Liver (tissue), 9 donors: ENCODE measurements around the gene SIRT2. TPM values are rescaled to one million over a fixed set of nuclear protein-coding genes. Genes with fewer than 3 reads are reported as not detected.

Experiments used
- DNase-seq: peaks from one replicate; pipeline ENCODE4 v3.0.0-alpha.2; 2017; ENCODE audit warnings: low spot score
- H3K27ac ChIP-seq, 2 donors: one replicate each; pipeline ENCODE4 v1.7.0; 2013; ENCODE audit warnings: inconsistent platforms in 2 of 2, low read length in 2 of 2, control low read depth in 1 of 2, low read depth in 1 of 2, mild to moderate bottlenecking in 1 of 2
- H3K27me3 ChIP-seq, 4 donors: one replicate each; pipeline versions ENCODE4 v1.6.1 to v1.7.0; 2013; ENCODE audit warnings: low read length in 3 of 4, inconsistent platforms in 1 of 4, mild to moderate bottlenecking in 1 of 4, moderate library complexity in 1 of 4; ENCODE audit not compliant: control insufficient read depth in 4 of 4, insufficient read depth in 4 of 4
- H3K36me3 ChIP-seq, 4 donors: one replicate each; pipeline versions ENCODE4 v1.6.1 to v1.7.0; 2013; ENCODE audit warnings: low read length in 3 of 4, mild to moderate bottlenecking in 3 of 4, low read depth in 1 of 4, moderate library complexity in 1 of 4; ENCODE audit not compliant: control insufficient read depth in 4 of 4, insufficient read depth in 3 of 4
- H3K4me1 ChIP-seq, 4 donors: one replicate each; pipeline versions ENCODE4 v1.6.1 to v1.7.0; 2013; ENCODE audit warnings: low read length in 3 of 4, mild to moderate bottlenecking in 3 of 4, moderate library complexity in 1 of 4; ENCODE audit not compliant: control insufficient read depth in 4 of 4, insufficient read depth in 4 of 4
- H3K4me3 ChIP-seq, 3 donors: one replicate each; pipeline versions ENCODE4 v1.6.1 to v1.7.0; 2013; ENCODE audit warnings: low read length in 3 of 3, control low read depth in 1 of 3, low read depth in 1 of 3, mild to moderate bottlenecking in 1 of 3
- H3K9ac ChIP-seq, 2 donors: one replicate each; pipeline ENCODE4 v1.7.0; 2013; ENCODE audit warnings: low read length in 2 of 2, mild to moderate bottlenecking in 2 of 2, moderate library complexity in 2 of 2, control low read depth in 1 of 2, low read depth in 1 of 2
- H3K9me3 ChIP-seq, 4 donors: one replicate each; pipeline versions ENCODE4 v1.6.1 to v1.7.0; 2013; ENCODE audit warnings: low read length in 3 of 4; ENCODE audit not compliant: control insufficient read depth in 4 of 4
- CTCF ChIP-seq: fragments of 150-350 bp; IDR thresholded peaks from 2 replicates; pipeline ENCODE4 v1.5.1; 2017; ENCODE audit warnings: improper control_type of control experiment, low read depth, low read length; ENCODE audit not compliant: missing input control
- EGR1 ChIP-seq, 2 donors: IDR thresholded peaks; 2 replicates each; pipeline ENCODE4 v1.6.1; 2016 to 2018; ENCODE audit warnings: antibody characterized with exemption in 2 of 2, low read depth in 2 of 2
- FOXA1 ChIP-seq: IDR thresholded peaks from 2 replicates; pipeline ENCODE4 v1.6.1; 2016; ENCODE audit warnings: antibody characterized with exemption
- FOXA2 ChIP-seq: IDR thresholded peaks from 2 replicates; pipeline ENCODE4 v1.6.1; 2016; ENCODE audit warnings: antibody characterized with exemption
- GABPA ChIP-seq, 2 donors: IDR thresholded peaks in 1 of 2; conservative IDR thresholded peaks in 1 of 2; 2 replicates each; pipeline ENCODE4 v1.6.1; 2016; ENCODE audit warnings: antibody characterized with exemption in 2 of 2, mild to moderate bottlenecking in 1 of 2, moderate library complexity in 1 of 2
- HNF4A ChIP-seq, 2 donors: conservative IDR thresholded peaks; 2 replicates each; pipeline ENCODE4 v1.6.1; 2016; ENCODE audit warnings: antibody characterized with exemption in 2 of 2, mild to moderate bottlenecking in 2 of 2
- HNF4G ChIP-seq: IDR thresholded peaks from 2 replicates; pipeline ENCODE4 v1.6.1; 2016; ENCODE audit warnings: antibody characterized with exemption
- JUND ChIP-seq, 2 donors: IDR thresholded peaks; 2 replicates each; pipeline ENCODE4 v1.6.1; 2016; ENCODE audit warnings: antibody characterized with exemption in 2 of 2
- MAX ChIP-seq: IDR thresholded peaks from 2 replicates; pipeline ENCODE4 v1.6.1; 2016; ENCODE audit warnings: antibody characterized with exemption
- NR2F2 ChIP-seq: IDR thresholded peaks from 2 replicates; pipeline ENCODE4 v1.6.1; 2016; ENCODE audit warnings: antibody characterized with exemption
- RAD21 ChIP-seq, 2 donors: IDR thresholded peaks; 2 replicates each; pipeline ENCODE4 v1.6.1; 2016; ENCODE audit warnings: antibody characterized with exemption in 2 of 2, mild to moderate bottlenecking in 2 of 2
- RXRA ChIP-seq, 2 donors: IDR thresholded peaks; 2 replicates each; pipeline ENCODE4 v1.6.1; 2017 to 2018; ENCODE audit warnings: antibody characterized with exemption in 2 of 2, mild to moderate bottlenecking in 1 of 2
- SP1 ChIP-seq: IDR thresholded peaks from 2 replicates; pipeline ENCODE4 v1.6.1; 2018; ENCODE audit warnings: antibody characterized with exemption, mild to moderate bottlenecking
- TAF1 ChIP-seq: conservative IDR thresholded peaks from 2 replicates; pipeline ENCODE4 v1.6.1; 2016; ENCODE audit warnings: antibody characterized with exemption, mild to moderate bottlenecking
- YY1 ChIP-seq: IDR thresholded peaks from 2 replicates; pipeline ENCODE4 v1.6.1; 2016; ENCODE audit warnings: antibody characterized with exemption, mild to moderate bottlenecking
- ZBTB33 ChIP-seq: IDR thresholded peaks from 2 replicates; pipeline ENCODE4 v1.6.1; 2016; ENCODE audit warnings: antibody characterized with exemption
- WGBS: extraction: QIAGEN DNeasy Blood & Tissue Kit; methylation state at CpG from one replicate; pipeline ENCODE4 v1.1.7; 2013; 5-methylcytosine and 5-hydroxymethylcytosine counted together
- polyA plus RNA-seq, 2 donors: library from polyadenylated mRNA; stranded (reverse) in 1 of 2; unstranded in 1 of 2; fragments of 200-250 nt in 1 of 2; fragments of >200 nt in 1 of 2; fragmentation: Nextera tagmentation in 1 of 2; extraction: Ambion mirVana in 1 of 2; gene quantifications; one replicate each; pipeline versions ENCODE4 v1.2.1 to v1.2.3, GENCODE V29; 2013 to 2015
- total RNA-seq, 2 donors: library from RNA; depleted of rRNA; stranded (reverse); fragments of >200 nt; gene quantifications; one replicate each; pipeline ENCODE4 v1.2.3, GENCODE V29; 2014
- TF ChIP-seq, protein P1 (sequence below): IDR thresholded peaks from 2 replicates; pipeline ENCODE4 v1.6.1; 2016; ENCODE audit warnings: antibody characterized with exemption, mild to moderate bottlenecking
- TF ChIP-seq, protein P2 (sequence below): IDR thresholded peaks from 2 replicates; pipeline ENCODE4 v1.6.1; 2016; ENCODE audit warnings: antibody characterized with exemption
- donor health status: healthy.
- donor health status: healthy.
- donor health status: healthy.
- donor health status: healthy.
- donor health status: healthy.

Gene SIRT2
- total and polyA plus RNA-seq, 4 donors = 21.8 to 42.2 (median 26.9) TPM

DNA sequence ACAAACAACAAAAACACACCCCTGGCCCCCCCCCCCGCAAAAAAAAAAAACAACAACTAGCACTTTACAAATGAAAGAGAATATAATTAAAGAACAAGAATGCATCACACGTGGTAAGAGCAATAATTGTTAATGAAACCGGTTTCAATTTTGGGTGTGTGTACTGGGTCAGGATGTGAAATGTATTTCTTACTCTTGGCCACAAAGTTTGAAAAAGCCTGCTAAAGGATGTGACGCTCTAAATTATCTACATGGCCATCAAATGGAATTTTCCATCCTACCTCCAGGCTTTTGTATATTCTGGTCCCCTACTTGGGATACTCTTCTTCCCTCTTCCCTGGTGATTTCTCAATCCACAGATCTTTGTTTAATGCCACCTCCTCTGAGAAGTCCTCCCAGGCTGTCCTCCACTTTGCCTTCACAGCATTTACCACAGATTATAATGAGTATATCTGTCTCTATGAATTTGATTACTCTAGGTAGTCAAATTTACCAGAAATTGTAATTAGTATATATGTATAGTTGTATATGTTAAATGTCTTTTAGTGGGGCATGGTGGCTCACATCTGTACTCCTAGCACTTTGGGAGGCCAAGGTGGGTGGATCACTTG is 29.1 kb upstream of the SIRT2 start (continued):
- TF ChIP-seq, protein P1, sequence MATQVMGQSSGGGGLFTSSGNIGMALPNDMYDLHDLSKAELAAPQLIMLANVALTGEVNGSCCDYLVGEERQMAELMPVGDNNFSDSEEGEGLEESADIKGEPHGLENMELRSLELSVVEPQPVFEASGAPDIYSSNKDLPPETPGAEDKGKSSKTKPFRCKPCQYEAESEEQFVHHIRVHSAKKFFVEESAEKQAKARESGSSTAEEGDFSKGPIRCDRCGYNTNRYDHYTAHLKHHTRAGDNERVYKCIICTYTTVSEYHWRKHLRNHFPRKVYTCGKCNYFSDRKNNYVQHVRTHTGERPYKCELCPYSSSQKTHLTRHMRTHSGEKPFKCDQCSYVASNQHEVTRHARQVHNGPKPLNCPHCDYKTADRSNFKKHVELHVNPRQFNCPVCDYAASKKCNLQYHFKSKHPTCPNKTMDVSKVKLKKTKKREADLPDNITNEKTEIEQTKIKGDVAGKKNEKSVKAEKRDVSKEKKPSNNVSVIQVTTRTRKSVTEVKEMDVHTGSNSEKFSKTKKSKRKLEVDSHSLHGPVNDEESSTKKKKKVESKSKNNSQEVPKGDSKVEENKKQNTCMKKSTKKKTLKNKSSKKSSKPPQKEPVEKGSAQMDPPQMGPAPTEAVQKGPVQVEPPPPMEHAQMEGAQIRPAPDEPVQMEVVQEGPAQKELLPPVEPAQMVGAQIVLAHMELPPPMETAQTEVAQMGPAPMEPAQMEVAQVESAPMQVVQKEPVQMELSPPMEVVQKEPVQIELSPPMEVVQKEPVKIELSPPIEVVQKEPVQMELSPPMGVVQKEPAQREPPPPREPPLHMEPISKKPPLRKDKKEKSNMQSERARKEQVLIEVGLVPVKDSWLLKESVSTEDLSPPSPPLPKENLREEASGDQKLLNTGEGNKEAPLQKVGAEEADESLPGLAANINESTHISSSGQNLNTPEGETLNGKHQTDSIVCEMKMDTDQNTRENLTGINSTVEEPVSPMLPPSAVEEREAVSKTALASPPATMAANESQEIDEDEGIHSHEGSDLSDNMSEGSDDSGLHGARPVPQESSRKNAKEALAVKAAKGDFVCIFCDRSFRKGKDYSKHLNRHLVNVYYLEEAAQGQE = no peak
- TF ChIP-seq YY1 = no peak

GRCh38 chr19:38924388-38924787 is 25.0 kb upstream of the SIRT2 start:
- no peaks in the 10 kb centered on the region for H3K27me3 ChIP-seq
- no peak overlapping the region for H3K9ac ChIP-seq
- H3K27ac ChIP-seq = no peak overlapping the region
- H3K4me1 ChIP-seq = peaks cover 0 to under 1% (median under 1%) of the 10 kb centered on the region in 4 donors
- no peaks in the 10 kb centered on the region for H3K9me3 ChIP-seq
- peaks cover 2 to 20% (median 8%) of the 10 kb centered on the region in 4 donors for H3K36me3 ChIP-seq
- no peak overlapping the region for H3K4me3 ChIP-seq
- WGBS = 89% methylated on average over 7 of the region's 7 CpGs
- TF ChIP-seq, protein P1 = no peak
- TF ChIP-seq RXRA (IDR thresholded peaks at IDR 0.05) (no peak), EGR1 (IDR thresholded peaks at IDR 0.05; ENCODE audit: low read depth in 2 of 2) (no peak), JUND (IDR thresholded peaks at IDR 0.05) (no peak), SP1 (no peak), TAF1 (no peak), ZBTB33 (no peak), FOXA1 (no peak), MAX (no peak), NR2F2 (no peak), FOXA2 (no peak), YY1 (no peak), HNF4G (no peak), RAD21 (IDR thresholded peaks at IDR 0.05) (no peak), HNF4A (conservative IDR thresholded peaks at IDR 0.05) (no peak), CTCF (no peak), GABPA (IDR thresholded peaks at IDR 0.05 in 1 of 2, conservative IDR thresholded peaks at IDR 0.05 in 1 of 2) (no peak)
- TF ChIP-seq, protein P2, sequence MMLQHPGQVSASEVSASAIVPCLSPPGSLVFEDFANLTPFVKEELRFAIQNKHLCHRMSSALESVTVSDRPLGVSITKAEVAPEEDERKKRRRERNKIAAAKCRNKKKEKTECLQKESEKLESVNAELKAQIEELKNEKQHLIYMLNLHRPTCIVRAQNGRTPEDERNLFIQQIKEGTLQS = no peak
- no peak for DNase-seq
